Measurements from ENCODE around the gene MEGF11.

The MEGF11 gene

GRCh38 chr15:66216806-66217205 is 36.7 kb downstream of the MEGF11 start:
- H2AFZ ChIP-seq (ENCODE audit: low read length), result no peak overlapping the region
- no peak overlapping the region for H3K4me2 ChIP-seq (ENCODE audit: low read depth, low read length, poor library complexity, severe bottlenecking)
- peaks cover 13% of the 10 kb centered on the region for H3K4me1 ChIP-seq (ENCODE audit: insufficient read depth, low read length, poor library complexity, severe bottlenecking)

GRCh38 chr15:66215811-66216210 is 37.7 kb downstream of the MEGF11 start:
- H3K36me3 ChIP-seq (ENCODE audit: insufficient read depth, low read length), result no peaks in the 10 kb centered on the region
- H3F3A ChIP-seq (ENCODE audit: low read depth), result no peaks in the 10 kb centered on the region
- no peak overlapping the region for H3K4me2 ChIP-seq (ENCODE audit: low read depth, low read length, poor library complexity, severe bottlenecking)
- peaks cover 13% of the 10 kb centered on the region for H3K4me1 ChIP-seq (ENCODE audit: insufficient read depth, low read length, poor library complexity, severe bottlenecking)
- H3K27me3 ChIP-seq (ENCODE audit: insufficient read depth, low read length, poor library complexity, severe bottlenecking), result no peaks in the 10 kb centered on the region
- H2AFZ ChIP-seq (ENCODE audit: low read length), result no peak overlapping the region
- no peaks in the 10 kb centered on the region for H3K9me3 ChIP-seq (ENCODE audit: insufficient read depth, low read depth, low read length)
- no peak overlapping the region for H3K4me3 ChIP-seq (ENCODE audit: low read length, poor library complexity, severe bottlenecking)
- no peak overlapping the region for H3K9ac ChIP-seq (ENCODE audit: low read depth, low read length, poor library complexity, severe bottlenecking)
- no peak for TF ChIP-seq EZH2phosphoT487 (IDR thresholded peaks at IDR 0.05; ENCODE audit: borderline replicate concordance)
- TF ChIP-seq CTCF (conservative IDR thresholded peaks at IDR 0.05; ENCODE audit: low read length), result no peak
- no peaks in the 10 kb centered on the region for H4K20me1 ChIP-seq (ENCODE audit: insufficient read depth, low read length, poor library complexity, severe bottlenecking)
- no peaks in the 10 kb centered on the region for H3K79me2 ChIP-seq (ENCODE audit: insufficient read depth, low read length)
- no peaks in the 10 kb centered on the region for H3K9me2 ChIP-seq (replicated peaks; ENCODE audit: low read depth, low read length)

More at GRCh38 chr15:66216806-66217205, 36.7 kb downstream of the MEGF11 start:
- Histone ChIP-seq H3K36me3 (ENCODE audit: insufficient read depth, low read length) (no peaks in the 10 kb centered on the region), H3K27me3 (ENCODE audit: insufficient read depth, low read length, poor library complexity, severe bottlenecking) (no peaks in the 10 kb centered on the region), H3K9ac (ENCODE audit: low read depth, low read length, poor library complexity, severe bottlenecking) (no peak overlapping the region), H3K9me3 (ENCODE audit: insufficient read depth, low read depth, low read length) (no peaks in the 10 kb centered on the region), H4K20me1 (ENCODE audit: insufficient read depth, low read length, poor library complexity, severe bottlenecking) (no peaks in the 10 kb centered on the region), H3K9me2 (replicated peaks; ENCODE audit: low read depth, low read length) (no peaks in the 10 kb centered on the region), H3K79me2 (ENCODE audit: insufficient read depth, low read length) (no peaks in the 10 kb centered on the region), H3F3A (ENCODE audit: low read depth) (no peaks in the 10 kb centered on the region), H3K4me3 (ENCODE audit: low read length, poor library complexity, severe bottlenecking) (no peak overlapping the region)
- TF ChIP-seq CTCF (conservative IDR thresholded peaks at IDR 0.05; ENCODE audit: low read length) (no peak), EZH2phosphoT487 (IDR thresholded peaks at IDR 0.05; ENCODE audit: borderline replicate concordance) (no peak)

- Histone ChIP-seq H3K79me2 (ENCODE audit: insufficient read depth, low read length) (no peaks in the 10 kb centered on the region), H3F3A (ENCODE audit: low read depth) (no peaks in the 10 kb centered on the region), H2AFZ (ENCODE audit: low read length) (no peak overlapping the region), H3K9me3 (ENCODE audit: insufficient read depth, low read depth, low read length) (no peaks in the 10 kb centered on the region), H3K9ac (ENCODE audit: low read depth, low read length, poor library complexity, severe bottlenecking) (no peak overlapping the region), H3K9me2 (replicated peaks; ENCODE audit: low read depth, low read length) (no peaks in the 10 kb centered on the region), H3K4me2 (ENCODE audit: low read depth, low read length, poor library complexity, severe bottlenecking) (no peak overlapping the region), H3K36me3 (ENCODE audit: insufficient read depth, low read length) (no peaks in the 10 kb centered on the region), H4K20me1 (ENCODE audit: insufficient read depth, low read length, poor library complexity, severe bottlenecking) (no peaks in the 10 kb centered on the region), H3K27me3 (ENCODE audit: insufficient read depth, low read length, poor library complexity, severe bottlenecking) (no peaks in the 10 kb centered on the region), H3K4me1 (ENCODE audit: insufficient read depth, low read length, poor library complexity, severe bottlenecking) (peaks cover 13% of the 10 kb centered on the region), H3K4me3 (ENCODE audit: low read length, poor library complexity, severe bottlenecking) (no peak overlapping the region)
- TF ChIP-seq CTCF (conservative IDR thresholded peaks at IDR 0.05; ENCODE audit: low read length), result no peak
- no peak for TF ChIP-seq EZH2phosphoT487 (IDR thresholded peaks at IDR 0.05; ENCODE audit: borderline replicate concordance)
Observed at GRCh38 chr15:66214246-66214645, 39.3 kb downstream of the MEGF11 start.
